Mesenchymal stem cell (in vitro differentiated cells and primary cell): ENCODE results near the gene DOK5. TPM values are rescaled to one million over a fixed set of nuclear protein-coding genes. Genes with fewer than 3 reads are reported as not detected.
A peak's percentile ranks its signal among the peaks of the same experiment; 100 is the strongest.

ENCODE experiments used
- DNase-seq: peaks from one replicate; pipeline ENCODE4 v3.0.0-alpha.2; 2013
- H2AFZ ChIP-seq: one replicate; pipeline ENCODE4 v1.6.1; 2013; ENCODE audit warnings: low read depth, mild to moderate bottlenecking, control low read depth, inconsistent platforms, low read length, moderate library complexity
- H2AK5ac ChIP-seq: 2 replicates; pipeline ENCODE4 v1.6.1; 2013; ENCODE audit warnings: low read length, moderate library complexity, mild to moderate bottlenecking, inconsistent platforms; ENCODE audit not compliant: severe bottlenecking
- H2BK120ac ChIP-seq: one replicate; pipeline ENCODE4 v1.6.1; 2013; ENCODE audit warnings: low read depth, mild to moderate bottlenecking, inconsistent platforms, low read length, moderate library complexity
- H2BK12ac ChIP-seq, 2 experiments: one replicate each; pipeline ENCODE4 v1.6.1; 2013; ENCODE audit warnings: inconsistent platforms in 2 of 2, low read length in 2 of 2, mild to moderate bottlenecking in 2 of 2, moderate library complexity in 2 of 2, control low read depth in 1 of 2
- H2BK15ac ChIP-seq: one replicate; pipeline ENCODE4 v1.6.1; 2013; ENCODE audit warnings: mild to moderate bottlenecking, low read depth, inconsistent platforms; ENCODE audit not compliant: poor library complexity, severe bottlenecking
- H2BK5ac ChIP-seq: 2 replicates; pipeline ENCODE4 v1.6.1; 2013; ENCODE audit warnings: low read depth, mild to moderate bottlenecking, low read length, control low read depth, inconsistent platforms; ENCODE audit not compliant: poor library complexity, severe bottlenecking
- H3K14ac ChIP-seq, 2 experiments: one replicate each; pipeline ENCODE4 v1.6.1; 2013; ENCODE audit warnings: inconsistent platforms in 2 of 2, low read length in 2 of 2, control low read depth in 1 of 2, mild to moderate bottlenecking in 1 of 2, moderate library complexity in 1 of 2
- H3K18ac ChIP-seq, 2 experiments: one replicate each; pipeline ENCODE4 v1.6.1; 2013; ENCODE audit warnings: inconsistent platforms in 2 of 2, low read length in 2 of 2, control low read depth in 1 of 2, low read depth in 1 of 2, mild to moderate bottlenecking in 1 of 2
- H3K23ac ChIP-seq, 2 experiments: one replicate each; pipeline ENCODE4 v1.6.1; 2013; ENCODE audit warnings: inconsistent platforms in 2 of 2, low read length in 2 of 2, mild to moderate bottlenecking in 2 of 2, moderate library complexity in 2 of 2, control low read depth in 1 of 2
- H3K27ac ChIP-seq: 2 replicates; pipeline ENCODE4 v1.5.1; 2013; ENCODE audit warnings: mild to moderate bottlenecking, moderate library complexity, low read length, control low read depth, inconsistent platforms; ENCODE audit not compliant: poor library complexity, severe bottlenecking
- H3K27me3 ChIP-seq, 2 experiments: 2 replicates each; pipeline versions ENCODE4 v1.6.1 to v1.7.0; 2013; ENCODE audit warnings: low read length in 2 of 2, mild to moderate bottlenecking in 2 of 2, moderate library complexity in 2 of 2, control low read depth in 1 of 2, inconsistent platforms in 1 of 2; ENCODE audit not compliant: control insufficient read depth in 1 of 2, insufficient read depth in 1 of 2
- H3K36me3 ChIP-seq, 2 experiments: 2 replicates each; pipeline versions ENCODE4 v1.6.1 to v1.7.0; 2013; ENCODE audit warnings: low read length in 2 of 2, control low read depth in 1 of 2, inconsistent platforms in 1 of 2, low read depth in 1 of 2, mild to moderate bottlenecking in 1 of 2; ENCODE audit not compliant: insufficient read depth in 2 of 2, control insufficient read depth in 1 of 2
- H3K4ac ChIP-seq, 2 experiments: one replicate each; pipeline ENCODE4 v1.6.1; 2013; ENCODE audit warnings: inconsistent platforms in 2 of 2, low read length in 2 of 2, mild to moderate bottlenecking in 2 of 2, moderate library complexity in 2 of 2, control low read depth in 1 of 2, low read depth in 1 of 2
- H3K4me1 ChIP-seq: 2 replicates; pipeline ENCODE4 v1.6.1; 2013; ENCODE audit warnings: low read depth, low read length, control low read depth; ENCODE audit not compliant: control insufficient read depth, insufficient read depth
- H3K4me2 ChIP-seq: 2 replicates; pipeline ENCODE4 v1.6.1; 2013; ENCODE audit warnings: low read length, mild to moderate bottlenecking, inconsistent platforms; ENCODE audit not compliant: poor library complexity, severe bottlenecking
- H3K4me3 ChIP-seq, 2 experiments: 2 replicates each; pipeline versions ENCODE4 v1.5.1 to v1.7.0; 2013; ENCODE audit warnings: low read length in 2 of 2, mild to moderate bottlenecking in 2 of 2, control low read depth in 1 of 2, low read depth in 1 of 2; ENCODE audit not compliant: insufficient read depth in 1 of 2
- H3K79me1 ChIP-seq: replicated peaks from 2 replicates; pipeline ENCODE4 v1.6.1; 2013; ENCODE audit warnings: mild to moderate bottlenecking, control low read depth, low read length, inconsistent platforms; ENCODE audit not compliant: poor library complexity, severe bottlenecking
- H3K9ac ChIP-seq: 2 replicates; pipeline ENCODE4 v1.7.0; 2013; ENCODE audit warnings: mild to moderate bottlenecking, low read length, moderate library complexity
- H3K9me3 ChIP-seq: 2 replicates; pipeline ENCODE4 v1.7.0; 2013; ENCODE audit warnings: mild to moderate bottlenecking, low read length; ENCODE audit not compliant: control insufficient read depth
- H4K8ac ChIP-seq: one replicate; pipeline ENCODE4 v1.6.1; 2013; ENCODE audit warnings: inconsistent platforms, mild to moderate bottlenecking, low read length, moderate library complexity
- H4K91ac ChIP-seq: one replicate; pipeline ENCODE4 v1.6.1; 2013; ENCODE audit warnings: mild to moderate bottlenecking, low read length, inconsistent platforms
- WGBS: methylation state at CpG from one replicate; pipeline ENCODE4 v1.1.7; 2013; ENCODE audit warnings: mixed read lengths; 5-methylcytosine and 5-hydroxymethylcytosine counted together
- polyA plus RNA-seq, 2 experiments: library from polyadenylated mRNA; stranded (reverse); fragments of 200-250 nt; gene quantifications; one replicate each; pipeline ENCODE4 v1.2.3, GENCODE V29; 2013

DOK5 gene
- polyA plus RNA-seq (2013, experiment 1 of 2): not detected
- polyA plus RNA-seq (2013, experiment 2 of 2): not detected

DNA sequence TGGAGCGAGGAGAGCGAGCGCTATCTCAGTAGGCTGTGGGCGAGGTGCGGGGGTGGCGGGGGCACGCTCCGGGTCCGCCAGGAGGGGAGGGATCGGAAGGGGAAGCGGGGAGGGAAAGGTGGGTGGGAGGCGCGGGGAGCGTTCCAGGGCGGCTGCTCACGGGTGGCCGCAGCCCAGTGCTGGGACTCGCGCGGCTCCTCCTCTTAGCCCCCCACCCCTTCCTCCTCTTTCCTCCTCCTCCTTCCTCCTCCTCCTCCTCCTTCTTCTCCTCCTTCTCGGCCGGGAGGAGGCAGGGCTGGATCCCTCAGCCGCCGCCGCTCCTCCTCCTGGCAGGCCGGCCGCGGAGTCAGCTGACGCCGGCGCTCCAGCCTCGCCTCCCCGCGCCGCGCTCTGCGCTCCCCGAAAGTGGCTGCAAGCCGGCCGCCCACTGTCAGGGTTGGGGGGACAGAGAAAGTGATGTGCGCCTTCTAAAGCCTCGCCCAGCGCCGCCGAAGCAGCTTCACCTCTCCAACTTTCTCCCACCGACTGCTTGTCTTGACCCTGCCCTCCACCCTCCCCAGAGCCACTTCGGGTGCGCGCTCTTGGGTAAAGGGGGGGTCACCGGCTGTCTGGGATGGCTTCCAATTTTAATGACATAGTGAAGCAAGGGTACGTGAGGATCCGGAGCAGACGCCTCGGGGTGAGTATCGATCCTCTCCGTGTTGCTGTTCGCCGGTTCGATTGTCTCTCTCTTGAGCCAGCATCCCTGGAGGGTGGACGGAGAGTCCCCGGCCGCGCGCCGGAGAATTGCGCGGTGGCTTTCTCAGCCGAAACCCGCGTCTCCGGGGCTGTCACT, at the start of gene DOK5:
DOK5 (plus strand) TSS at position 260 of the 835 bp plus-strand sequence; CDS start at position 614, 354 bp downstream.
- Histone ChIP-seq H3K4ac (no peak within 1 kb of the TSS), H2BK120ac (no peak within 1 kb of the TSS), H3K4me3 (peak within 1 kb of the TSS; percentile 42 to 96), H2BK5ac (no peak within 1 kb of the TSS), H2AK5ac (no peak within 1 kb of the TSS), H3K4me2 (peak within 1 kb of the TSS; percentile 54), H3K4me1 (peaks cover 12% of the 10 kb centered on the region), H3K9me3 (no peaks in the 10 kb centered on the region), H4K91ac (no peak within 1 kb of the TSS), H3K79me1 (no peaks in the 10 kb centered on the region), H3K9ac (peak within 1 kb of the TSS; percentile 94), H2AFZ (no peak within 1 kb of the TSS), H2BK12ac (no peak within 1 kb of the TSS), H4K8ac (no peak within 1 kb of the TSS), H3K36me3 (no peaks in the 10 kb centered on the region), H3K23ac (no peak within 1 kb of the TSS), H3K14ac (no peak within 1 kb of the TSS), H3K27me3 (peaks cover 0 to 35% of the 10 kb centered on the region in 2 experiments), H2BK15ac (no peak within 1 kb of the TSS), H3K27ac (no peak within 1 kb of the TSS), H3K18ac (no peak within 1 kb of the TSS)
- WGBS: 2% methylated on average over 30 of the region's 71 CpGs
- no peak for DNase-seq

DNA sequence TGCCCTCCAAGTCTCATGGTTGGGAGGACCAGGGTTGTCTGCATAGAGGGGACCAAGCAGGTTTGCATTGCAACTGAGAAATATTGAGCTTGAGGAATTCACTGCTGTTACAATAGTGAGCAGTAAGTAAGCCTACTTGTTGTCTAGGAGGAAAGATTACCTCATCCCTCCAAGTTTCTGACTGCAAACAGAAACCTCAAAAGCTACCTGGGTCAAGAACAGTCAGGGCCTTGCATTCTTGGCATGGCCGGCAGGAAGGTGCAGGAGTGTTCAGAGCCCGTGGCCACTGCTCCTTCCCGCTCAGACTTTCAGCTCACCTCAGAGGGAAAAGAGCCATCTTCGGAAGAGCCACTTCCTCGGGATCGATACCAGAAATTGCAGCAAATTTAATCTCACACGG, 46.0 kb upstream of the DOK5 start:
- no peaks in the 10 kb centered on the region for H3K36me3 ChIP-seq
- no peak overlapping the region for H2BK15ac ChIP-seq
- no peak overlapping the region for H4K8ac ChIP-seq
- H3K4ac ChIP-seq: no peak overlapping the region
- DNase-seq: no peak
- no peak overlapping the region for H3K4me2 ChIP-seq
- H3K14ac ChIP-seq: no peak overlapping the region
- no peak overlapping the region for H3K23ac ChIP-seq
- no peaks in the 10 kb centered on the region for H3K79me1 ChIP-seq
- no peak overlapping the region for H3K18ac ChIP-seq
- no peak overlapping the region for H2BK5ac ChIP-seq
- no peaks in the 10 kb centered on the region for H3K4me1 ChIP-seq
- no peaks in the 10 kb centered on the region for H3K27me3 ChIP-seq
- H4K91ac ChIP-seq: no peak overlapping the region
- no peak overlapping the region for H2AFZ ChIP-seq
- WGBS: 82% methylated on average over 7 of the region's 7 CpGs
- no peak overlapping the region for H2BK120ac ChIP-seq
- no peak overlapping the region for H3K27ac ChIP-seq
- peaks cover 12% of the 10 kb centered on the region for H3K9me3 ChIP-seq
- H3K9ac ChIP-seq: no peak overlapping the region
- H3K4me3 ChIP-seq: no peak overlapping the region
- H2BK12ac ChIP-seq: no peak overlapping the region
- H2AK5ac ChIP-seq: no peak overlapping the region

DNA sequence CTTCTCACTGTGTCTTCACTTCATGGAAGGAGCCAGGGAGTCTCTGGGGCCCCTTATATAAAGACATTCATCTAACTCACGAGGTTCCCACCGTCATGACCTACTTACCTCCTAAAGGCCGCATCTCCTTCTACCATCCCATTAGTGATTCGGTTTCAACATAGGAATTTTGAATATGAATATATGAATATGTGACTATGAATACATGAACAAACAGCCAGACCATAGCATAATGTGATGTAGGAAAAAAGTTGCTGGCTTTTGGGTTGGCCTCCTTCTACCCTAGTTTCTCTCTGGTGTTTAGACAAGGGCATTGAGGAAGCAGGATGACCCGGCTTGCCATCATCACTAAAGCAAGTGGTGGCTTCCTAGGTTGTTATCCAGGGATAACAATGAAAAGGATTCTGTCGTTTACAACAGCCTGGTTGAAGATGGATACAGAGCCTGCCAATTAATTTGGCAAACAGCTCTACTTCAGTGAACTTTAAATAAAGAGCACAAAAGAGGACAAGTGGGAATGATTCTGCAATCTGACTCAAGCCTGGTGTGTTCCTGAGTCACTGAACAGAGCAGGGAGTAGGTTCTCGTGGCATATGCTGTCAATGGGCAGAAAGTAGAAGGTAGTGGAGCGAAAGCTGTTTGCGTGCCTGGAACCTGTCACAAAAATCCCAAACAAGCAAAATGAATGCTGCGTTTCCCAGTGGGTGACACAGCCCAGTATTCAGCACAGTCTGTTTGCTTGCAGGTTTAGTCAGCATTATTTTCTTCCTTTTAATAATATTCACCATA, 44.0 kb upstream of the DOK5 start:
- no peak overlapping the region for H2BK5ac ChIP-seq
- H3K36me3 ChIP-seq: no peaks in the 10 kb centered on the region
- no peak overlapping the region for H3K27ac ChIP-seq
- no peak overlapping the region for H2BK12ac ChIP-seq
- no peak overlapping the region for H2AK5ac ChIP-seq
- no peak overlapping the region for H3K4ac ChIP-seq
- H3K4me1 ChIP-seq: no peaks in the 10 kb centered on the region
- H3K23ac ChIP-seq: no peak overlapping the region
- H3K4me3 ChIP-seq: no peak overlapping the region
- DNase-seq: no peak
- H4K8ac ChIP-seq: no peak overlapping the region
- H3K79me1 ChIP-seq: no peaks in the 10 kb centered on the region
- no peak overlapping the region for H4K91ac ChIP-seq
- no peak overlapping the region for H2BK15ac ChIP-seq
- no peaks in the 10 kb centered on the region for H3K27me3 ChIP-seq
- H2AFZ ChIP-seq: no peak overlapping the region
- H2BK120ac ChIP-seq: no peak overlapping the region
- H3K9ac ChIP-seq: peak overlapping the region; percentile 13
- H3K18ac ChIP-seq: no peak overlapping the region
- H3K14ac ChIP-seq: no peak overlapping the region
- no peak overlapping the region for H3K4me2 ChIP-seq
- WGBS: 56% methylated on average over 5 of the region's 10 CpGs
- H3K9me3 ChIP-seq: no peaks in the 10 kb centered on the region

DNA sequence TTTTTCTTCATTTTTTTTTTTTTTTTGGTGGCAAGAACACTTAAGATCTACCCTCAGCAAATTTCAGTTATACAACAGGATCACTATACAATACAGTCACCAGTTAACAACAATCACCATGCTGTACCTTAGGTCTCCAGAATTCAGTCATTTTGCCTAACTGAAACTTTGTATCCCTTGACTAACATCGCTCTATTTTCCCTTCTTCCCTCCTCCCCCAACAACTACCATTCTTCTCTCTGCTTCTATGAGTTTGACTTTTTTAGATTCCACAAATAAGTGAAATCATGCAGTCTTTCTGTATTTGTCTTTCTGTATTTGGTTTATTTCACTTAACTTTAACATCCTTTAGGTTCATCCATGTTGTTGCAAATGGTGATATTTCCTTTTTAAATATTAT, 42.4 kb upstream of the DOK5 start:
- H2BK120ac ChIP-seq: no peak overlapping the region
- H2BK5ac ChIP-seq: no peak overlapping the region
- no peak for DNase-seq
- H3K27ac ChIP-seq: no peak overlapping the region
- H2AFZ ChIP-seq: no peak overlapping the region
- no peak overlapping the region for H4K8ac ChIP-seq
- no peak overlapping the region for H4K91ac ChIP-seq
- H3K14ac ChIP-seq: no peak overlapping the region
- H3K23ac ChIP-seq: no peak overlapping the region
- no peaks in the 10 kb centered on the region for H3K4me1 ChIP-seq
- H3K9me3 ChIP-seq: no peaks in the 10 kb centered on the region
- no peak overlapping the region for H2AK5ac ChIP-seq
- H3K4ac ChIP-seq: no peak overlapping the region
- H3K27me3 ChIP-seq: no peaks in the 10 kb centered on the region
- WGBS: 100% methylated on average over 1 of the region's 1 CpG
- no peak overlapping the region for H3K9ac ChIP-seq
- H3K36me3 ChIP-seq: no peaks in the 10 kb centered on the region
- H2BK12ac ChIP-seq: no peak overlapping the region
- H3K79me1 ChIP-seq: no peaks in the 10 kb centered on the region
- H3K4me2 ChIP-seq: no peak overlapping the region
- H2BK15ac ChIP-seq: no peak overlapping the region
- no peak overlapping the region for H3K18ac ChIP-seq
- no peak overlapping the region for H3K4me3 ChIP-seq
